Measurements from ENCODE around the gene TRIB2. TPM values are rescaled to one million over a fixed set of nuclear protein-coding genes. Genes with fewer than 3 reads are reported as not detected.

Gene TRIB2
- total and polyA plus RNA-seq, 9 of the 15 experiments (the other 6 are each of a cell fraction or from before 2014, with no cell fraction given), result 9.0 to 39.0 (median 26.3) TPM

GRCh38 chr2:12773586-12774394 lies 57.1 kb downstream of the TRIB2 start:
- H3K36me3 ChIP-seq (ENCODE audit: control insufficient read depth, insufficient read depth, low read length), result no peaks in the 10 kb centered on the region
- POLR2A ChIA-PET, result interaction anchor here (1.1 kb wide), 1 partner anchor 12 kb away, joined by 3 read pairs; no protein-coding TSS in a partner anchor
- H3K9ac ChIP-seq (ENCODE audit: insufficient read depth in 1 of 2, low read depth in 2 of 2, low read length in 2 of 2), result no peak overlapping the region

More at GRCh38 chr2:12773586-12774394, 57.1 kb downstream of the TRIB2 start:
- no peak for FAIRE-seq
- CTCF ChIA-PET (ENCODE audit: low intra/inter-chr PET ratio), result no interaction called here
- Histone ChIP-seq H3K4me3 (no peak overlapping the region), H2AFZ (ENCODE audit: low read depth, low read length) (no peak overlapping the region), H3K9me3 (replicated peaks; ENCODE audit: control insufficient read depth, insufficient read depth, low read depth, low read length) (no peaks in the 10 kb centered on the region), H4K20me1 (replicated peaks; ENCODE audit: control insufficient read depth, insufficient read depth, low read length) (no peaks in the 10 kb centered on the region), H3K4me1 (replicated peaks in 1 of 2; ENCODE audit: control insufficient read depth in 2 of 2, insufficient read depth in 2 of 2, low read length in 2 of 2) (no peaks in the 10 kb centered on the region; a peak in 1 of 5 replicates), H3K79me2 (ENCODE audit: control insufficient read depth, insufficient read depth, low read length) (no peaks in the 10 kb centered on the region), H3K4me2 (ENCODE audit: insufficient read depth, low read length) (no peak overlapping the region), H3K9me1 (ENCODE audit: control insufficient read depth, insufficient read depth, low read length) (no peaks in the 10 kb centered on the region), H3K27ac (ENCODE audit: extremely low read depth, low read depth, low read length) (no peak overlapping the region), H3K27me3 (ENCODE audit: control insufficient read depth in 2 of 2, insufficient read depth in 2 of 2, low read length in 2 of 2) (peaks cover 10 to 12% of the 10 kb centered on the region in 2 experiments; a peak in 3 of 5 replicates)
- no peak for DNase-seq (ENCODE audit: extremely low read depth in 1 of 4, low spot score in 3 of 4)
- TF ChIP-seq, protein P1, sequence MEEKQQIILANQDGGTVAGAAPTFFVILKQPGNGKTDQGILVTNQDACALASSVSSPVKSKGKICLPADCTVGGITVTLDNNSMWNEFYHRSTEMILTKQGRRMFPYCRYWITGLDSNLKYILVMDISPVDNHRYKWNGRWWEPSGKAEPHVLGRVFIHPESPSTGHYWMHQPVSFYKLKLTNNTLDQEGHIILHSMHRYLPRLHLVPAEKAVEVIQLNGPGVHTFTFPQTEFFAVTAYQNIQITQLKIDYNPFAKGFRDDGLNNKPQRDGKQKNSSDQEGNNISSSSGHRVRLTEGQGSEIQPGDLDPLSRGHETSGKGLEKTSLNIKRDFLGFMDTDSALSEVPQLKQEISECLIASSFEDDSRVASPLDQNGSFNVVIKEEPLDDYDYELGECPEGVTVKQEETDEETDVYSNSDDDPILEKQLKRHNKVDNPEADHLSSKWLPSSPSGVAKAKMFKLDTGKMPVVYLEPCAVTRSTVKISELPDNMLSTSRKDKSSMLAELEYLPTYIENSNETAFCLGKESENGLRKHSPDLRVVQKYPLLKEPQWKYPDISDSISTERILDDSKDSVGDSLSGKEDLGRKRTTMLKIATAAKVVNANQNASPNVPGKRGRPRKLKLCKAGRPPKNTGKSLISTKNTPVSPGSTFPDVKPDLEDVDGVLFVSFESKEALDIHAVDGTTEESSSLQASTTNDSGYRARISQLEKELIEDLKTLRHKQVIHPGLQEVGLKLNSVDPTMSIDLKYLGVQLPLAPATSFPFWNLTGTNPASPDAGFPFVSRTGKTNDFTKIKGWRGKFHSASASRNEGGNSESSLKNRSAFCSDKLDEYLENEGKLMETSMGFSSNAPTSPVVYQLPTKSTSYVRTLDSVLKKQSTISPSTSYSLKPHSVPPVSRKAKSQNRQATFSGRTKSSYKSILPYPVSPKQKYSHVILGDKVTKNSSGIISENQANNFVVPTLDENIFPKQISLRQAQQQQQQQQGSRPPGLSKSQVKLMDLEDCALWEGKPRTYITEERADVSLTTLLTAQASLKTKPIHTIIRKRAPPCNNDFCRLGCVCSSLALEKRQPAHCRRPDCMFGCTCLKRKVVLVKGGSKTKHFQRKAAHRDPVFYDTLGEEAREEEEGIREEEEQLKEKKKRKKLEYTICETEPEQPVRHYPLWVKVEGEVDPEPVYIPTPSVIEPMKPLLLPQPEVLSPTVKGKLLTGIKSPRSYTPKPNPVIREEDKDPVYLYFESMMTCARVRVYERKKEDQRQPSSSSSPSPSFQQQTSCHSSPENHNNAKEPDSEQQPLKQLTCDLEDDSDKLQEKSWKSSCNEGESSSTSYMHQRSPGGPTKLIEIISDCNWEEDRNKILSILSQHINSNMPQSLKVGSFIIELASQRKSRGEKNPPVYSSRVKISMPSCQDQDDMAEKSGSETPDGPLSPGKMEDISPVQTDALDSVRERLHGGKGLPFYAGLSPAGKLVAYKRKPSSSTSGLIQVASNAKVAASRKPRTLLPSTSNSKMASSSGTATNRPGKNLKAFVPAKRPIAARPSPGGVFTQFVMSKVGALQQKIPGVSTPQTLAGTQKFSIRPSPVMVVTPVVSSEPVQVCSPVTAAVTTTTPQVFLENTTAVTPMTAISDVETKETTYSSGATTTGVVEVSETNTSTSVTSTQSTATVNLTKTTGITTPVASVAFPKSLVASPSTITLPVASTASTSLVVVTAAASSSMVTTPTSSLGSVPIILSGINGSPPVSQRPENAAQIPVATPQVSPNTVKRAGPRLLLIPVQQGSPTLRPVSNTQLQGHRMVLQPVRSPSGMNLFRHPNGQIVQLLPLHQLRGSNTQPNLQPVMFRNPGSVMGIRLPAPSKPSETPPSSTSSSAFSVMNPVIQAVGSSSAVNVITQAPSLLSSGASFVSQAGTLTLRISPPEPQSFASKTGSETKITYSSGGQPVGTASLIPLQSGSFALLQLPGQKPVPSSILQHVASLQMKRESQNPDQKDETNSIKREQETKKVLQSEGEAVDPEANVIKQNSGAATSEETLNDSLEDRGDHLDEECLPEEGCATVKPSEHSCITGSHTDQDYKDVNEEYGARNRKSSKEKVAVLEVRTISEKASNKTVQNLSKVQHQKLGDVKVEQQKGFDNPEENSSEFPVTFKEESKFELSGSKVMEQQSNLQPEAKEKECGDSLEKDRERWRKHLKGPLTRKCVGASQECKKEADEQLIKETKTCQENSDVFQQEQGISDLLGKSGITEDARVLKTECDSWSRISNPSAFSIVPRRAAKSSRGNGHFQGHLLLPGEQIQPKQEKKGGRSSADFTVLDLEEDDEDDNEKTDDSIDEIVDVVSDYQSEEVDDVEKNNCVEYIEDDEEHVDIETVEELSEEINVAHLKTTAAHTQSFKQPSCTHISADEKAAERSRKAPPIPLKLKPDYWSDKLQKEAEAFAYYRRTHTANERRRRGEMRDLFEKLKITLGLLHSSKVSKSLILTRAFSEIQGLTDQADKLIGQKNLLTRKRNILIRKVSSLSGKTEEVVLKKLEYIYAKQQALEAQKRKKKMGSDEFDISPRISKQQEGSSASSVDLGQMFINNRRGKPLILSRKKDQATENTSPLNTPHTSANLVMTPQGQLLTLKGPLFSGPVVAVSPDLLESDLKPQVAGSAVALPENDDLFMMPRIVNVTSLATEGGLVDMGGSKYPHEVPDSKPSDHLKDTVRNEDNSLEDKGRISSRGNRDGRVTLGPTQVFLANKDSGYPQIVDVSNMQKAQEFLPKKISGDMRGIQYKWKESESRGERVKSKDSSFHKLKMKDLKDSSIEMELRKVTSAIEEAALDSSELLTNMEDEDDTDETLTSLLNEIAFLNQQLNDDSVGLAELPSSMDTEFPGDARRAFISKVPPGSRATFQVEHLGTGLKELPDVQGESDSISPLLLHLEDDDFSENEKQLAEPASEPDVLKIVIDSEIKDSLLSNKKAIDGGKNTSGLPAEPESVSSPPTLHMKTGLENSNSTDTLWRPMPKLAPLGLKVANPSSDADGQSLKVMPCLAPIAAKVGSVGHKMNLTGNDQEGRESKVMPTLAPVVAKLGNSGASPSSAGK (IDR thresholded peaks at IDR 0.05), result no peak
- TF ChIP-seq RAD21 (CRISPR knock-in tag; conservative IDR thresholded peaks at IDR 0.05 in 1 of 2, IDR thresholded peaks at IDR 0.05 in 1 of 2), result 0 out of 4 replicates have a peak, but pooled peaks of 1 of the 2 experiments have one; percentile 8
- no TSS peak for BruUV-seq (replicated peaks)
- 0% methylated on average over 3 of the region's 3 CpGs for WGBS (ENCODE audit: insufficient coverage, low coverage, missing lambda C conversion rate)
- ATAC-seq, result no peak
- in situ Hi-C loops (cut with MboI), result no loop called here
- intact Hi-C loops (cut with micrococcal nuclease), result no loop called here
